Posterior vena cava (tissue), 2 donors: Measurements from ENCODE around the gene YLPM1. TPM values are rescaled to one million over a fixed set of nuclear protein-coding genes. Genes with fewer than 3 reads are reported as not detected.
"Not testable (repeated sequence)": the region's sequence is repeated elsewhere in the genome, so short reads cannot be mapped to it uniquely, and the experiment has no call there.

Experiments used
- DNase-seq: peaks from one replicate; pipeline ENCODE4 v3.0.0-alpha.2; 2020; ENCODE audit warnings: low spot score
- intact Hi-C, 2 donors: fragments of 100-400 bp; cut with DNase I; formaldehyde crosslinking; loops; one replicate each; pipeline versions ENCODE4 v1.14.1 to v1.14.2; 2022 to 2023
- long read RNA-seq, 2 donors: library from polyadenylated mRNA; unstranded; transcript quantifications; one replicate each; pipeline ENCODE4 v2.0.0, GENCODE V29; 2020 to 2021
- total RNA-seq, 2 donors: library from RNA; stranded (reverse); fragmentation: NEBNext Ultra II Directional; extraction: Animal tissue kit (Norgen Biotek cat#: 25700); gene quantifications; one replicate each; pipeline ENCODE4 v1.2.1, GENCODE V29; 2021
- donor health status: DM: yes; HTN: yes; CAD: no.
- donor health status: DM: yes; HTN: yes; CAD: no.

Gene YLPM1
- total RNA-seq: 10 to 100 TPM; 46.8 to 52.4 TPM
- long read RNA-seq, donor 1, partial matches to known transcripts: 7 of 9 reads
- long read RNA-seq, donor 1, other reads (novel, unspliced or antisense): 2 of 9 reads
- long read RNA-seq, donor 2, partial matches to known transcripts: 14 of 19 reads
- long read RNA-seq, donor 2, other reads (novel, unspliced or antisense): 2 of 19 reads

- intact Hi-C loops: no loop called here
- peak; percentile 97 for DNase-seq
These were observed at the start of gene YLPM1 for GRCh38 chr14:74762917-74763802. YLPM1 (plus strand) TSS chr14:74763316; CDS start chr14:74763490, 174 bp downstream.

- intact Hi-C loops: loop anchor here in 1 of 2 donors (10.0 kb wide), 1 partner anchor 99 kb away; the partner anchor contains the start of gene LTBP2
- DNase-seq: no peak
These were observed 49.8 kb upstream of the YLPM1 start for GRCh38 chr14:74713395-74713735.

DNA sequence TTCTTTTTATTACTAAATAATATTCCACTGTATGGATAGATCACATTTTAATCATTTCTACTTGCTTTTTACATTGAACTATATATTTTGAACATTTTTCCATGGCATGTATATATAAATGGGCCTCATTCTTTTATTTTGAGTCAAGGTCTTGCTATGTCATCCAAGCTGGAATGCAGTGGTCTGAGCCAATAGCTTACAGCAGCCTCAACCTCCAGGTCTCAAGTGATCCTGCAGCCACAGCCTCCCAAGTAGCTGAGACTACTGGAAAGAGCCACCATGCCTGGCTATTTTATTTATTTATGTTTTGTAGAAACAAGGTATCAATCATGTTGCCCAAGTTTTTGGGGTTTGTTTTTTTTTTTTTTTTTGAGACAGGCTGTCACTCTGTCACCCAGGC lies 42.6 kb upstream of the YLPM1 start:
- intact Hi-C loops: no loop called here
- DNase-seq: no peak

DNA sequence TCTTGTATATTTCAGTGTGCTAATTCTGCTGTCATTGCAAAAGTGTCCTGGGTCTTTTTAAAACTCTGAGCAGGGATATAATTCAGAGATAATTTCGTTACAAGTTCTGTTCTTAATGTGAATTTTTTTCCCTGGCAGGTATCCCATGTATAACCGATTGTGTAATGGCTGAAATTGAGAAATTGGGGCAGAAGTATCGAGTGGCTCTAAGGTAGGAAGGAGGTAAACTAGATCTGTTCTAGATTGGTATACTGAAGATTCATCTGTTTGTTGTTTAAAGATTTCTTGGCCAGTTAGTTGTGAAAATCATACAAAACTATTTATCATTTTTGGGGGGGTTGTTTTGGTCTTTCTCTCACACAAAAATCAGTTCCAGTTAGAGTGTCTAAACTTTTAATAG lies 40.0 kb upstream of the YLPM1 start:
- intact Hi-C loops: no loop called here
- DNase-seq: no peak

DNA sequence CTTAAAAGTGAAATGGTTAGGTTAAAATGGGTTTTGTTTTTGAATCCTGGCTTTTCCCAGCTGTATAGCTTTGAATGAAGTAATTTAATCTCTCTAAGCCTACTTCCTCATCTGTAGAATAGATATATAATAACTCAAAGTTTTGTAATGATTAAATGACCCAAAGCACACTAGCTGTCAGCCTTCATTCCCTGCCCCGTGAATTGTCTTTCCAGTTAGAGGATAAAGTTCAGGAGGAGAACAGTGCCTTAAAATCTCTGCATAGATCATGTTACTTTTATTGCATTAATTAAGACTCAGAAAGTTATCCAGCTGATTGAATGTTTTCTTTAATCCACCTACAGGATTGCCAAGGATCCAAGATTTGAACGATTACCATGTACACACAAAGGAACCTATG lies 30.7 kb upstream of the YLPM1 start:
- no peak for DNase-seq
- intact Hi-C loops: no loop called here

DNA sequence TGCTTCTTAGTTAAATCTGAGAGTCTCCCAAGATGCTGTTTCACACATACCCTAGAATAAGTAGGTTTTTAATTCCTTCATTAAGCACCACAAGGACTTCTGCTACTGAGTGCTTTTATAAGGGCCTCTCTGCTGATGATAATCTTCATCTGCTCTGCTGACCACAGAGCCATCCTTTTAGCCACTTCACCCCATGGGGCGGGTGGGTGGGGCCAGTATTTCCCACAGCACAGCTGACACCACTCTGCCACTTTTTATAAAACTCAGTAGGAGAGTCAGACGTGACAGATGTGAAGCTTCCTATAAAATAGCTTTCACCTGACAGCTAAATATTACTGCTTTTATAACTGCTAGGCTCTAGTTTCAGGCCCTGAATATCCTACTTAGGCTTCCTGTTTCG lies 29.9 kb upstream of the YLPM1 start:
- DNase-seq: no peak
- intact Hi-C loops: no loop called here

- no peak for DNase-seq
- intact Hi-C loops: loop anchor here in 1 of 2 donors (2.0 kb wide), 1 partner anchor 62 kb away; no protein-coding TSS in a partner anchor
These were observed 28.0 kb upstream of the YLPM1 start for GRCh38 chr14:74735125-74735524.

- intact Hi-C loops: no loop called here
- DNase-seq: no peak
These were observed 25.3 kb upstream of the YLPM1 start for GRCh38 chr14:74737753-74738325.

DNA sequence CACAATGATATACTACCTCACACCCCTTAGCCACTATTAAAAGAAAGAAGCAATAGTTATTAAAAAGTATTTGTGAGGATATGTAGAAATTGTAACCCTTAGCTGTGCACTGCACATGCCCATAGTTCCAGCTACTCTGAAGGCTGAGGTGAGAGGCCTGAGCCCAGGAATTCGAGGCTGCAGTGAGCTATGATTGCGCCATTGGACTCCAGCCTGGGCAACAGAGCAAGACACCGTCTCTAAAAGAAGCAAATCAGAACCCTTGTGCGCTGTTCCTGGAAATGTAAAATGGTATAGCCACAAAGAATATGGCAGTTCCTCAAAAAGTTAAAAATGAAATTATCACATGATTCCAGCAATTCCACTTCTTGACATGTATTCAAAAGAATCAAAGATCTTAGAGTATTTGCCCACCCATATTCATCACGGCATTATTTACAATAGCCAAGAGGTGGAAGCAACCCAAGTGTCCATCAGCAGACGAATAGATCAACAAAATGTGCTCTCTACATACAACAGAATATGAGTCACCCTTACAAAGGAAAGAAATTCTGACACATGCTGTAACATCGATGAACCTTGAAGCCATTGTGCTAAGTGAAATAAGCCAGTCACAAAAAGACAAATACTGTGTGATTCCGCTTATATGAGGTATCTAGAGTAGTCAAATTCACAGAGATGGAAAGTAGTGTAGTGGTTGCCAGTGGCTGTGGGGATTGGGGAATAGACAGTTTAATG lies 23.7 kb upstream of the YLPM1 start:
- intact Hi-C loops: no loop called here

GRCh38 chr14:74747237-74747636 lies 15.9 kb upstream of the YLPM1 start:
- DNase-seq: no peak
- intact Hi-C loops: no loop called here

More for the DNA sequence above, 23.7 kb upstream of the YLPM1 start:
- DNase-seq: no peak

GRCh38 chr14:74754157-74754556 lies 9.0 kb upstream of the YLPM1 start:
- intact Hi-C loops: no loop called here
- no peak for DNase-seq

- intact Hi-C loops: no loop called here
- no peak for DNase-seq
These were observed 8.2 kb upstream of the YLPM1 start for GRCh38 chr14:74754899-74755298.

GRCh38 chr14:74756326-74756725 lies 6.8 kb upstream of the YLPM1 start:
- DNase-seq: no peak
- intact Hi-C loops: no loop called here

GRCh38 chr14:74758505-74758904 lies 4.6 kb upstream of the YLPM1 start:
- DNase-seq, intact Hi-C loops: not testable (repeated sequence)

DNA sequence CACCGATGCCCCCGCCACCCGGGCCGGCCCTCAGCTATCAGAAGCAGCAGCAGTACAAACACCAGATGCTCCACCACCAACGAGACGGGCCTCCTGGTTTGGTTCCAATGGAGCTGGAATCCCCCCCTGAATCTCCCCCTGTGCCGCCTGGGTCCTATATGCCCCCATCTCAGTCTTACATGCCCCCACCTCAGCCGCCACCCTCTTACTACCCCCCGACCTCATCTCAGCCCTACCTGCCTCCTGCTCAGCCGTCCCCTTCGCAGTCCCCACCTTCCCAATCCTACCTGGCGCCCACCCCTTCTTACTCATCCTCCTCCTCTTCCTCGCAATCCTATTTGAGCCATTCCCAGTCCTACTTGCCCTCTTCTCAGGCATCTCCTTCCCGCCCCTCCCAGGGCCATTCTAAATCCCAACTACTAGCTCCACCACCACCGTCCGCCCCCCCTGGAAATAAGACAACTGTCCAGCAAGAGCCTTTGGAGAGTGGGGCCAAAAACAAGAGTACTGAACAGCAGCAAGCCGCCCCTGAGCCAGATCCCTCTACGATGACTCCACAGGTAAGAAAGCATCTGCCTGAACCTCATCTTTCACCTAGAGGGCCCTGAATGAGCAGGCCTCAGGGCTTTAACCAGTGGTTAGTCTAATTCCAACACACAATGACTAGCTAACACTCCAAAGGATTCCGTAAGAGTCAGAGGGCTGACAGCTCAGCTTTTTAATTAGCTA lies 851 bp downstream of the YLPM1 start:
- no peak for DNase-seq
- intact Hi-C loops: no loop called here

GRCh38 chr14:74765721-74766120 lies 2.6 kb downstream of the YLPM1 start:
- intact Hi-C loops: no loop called here
- DNase-seq: no peak

DNA sequence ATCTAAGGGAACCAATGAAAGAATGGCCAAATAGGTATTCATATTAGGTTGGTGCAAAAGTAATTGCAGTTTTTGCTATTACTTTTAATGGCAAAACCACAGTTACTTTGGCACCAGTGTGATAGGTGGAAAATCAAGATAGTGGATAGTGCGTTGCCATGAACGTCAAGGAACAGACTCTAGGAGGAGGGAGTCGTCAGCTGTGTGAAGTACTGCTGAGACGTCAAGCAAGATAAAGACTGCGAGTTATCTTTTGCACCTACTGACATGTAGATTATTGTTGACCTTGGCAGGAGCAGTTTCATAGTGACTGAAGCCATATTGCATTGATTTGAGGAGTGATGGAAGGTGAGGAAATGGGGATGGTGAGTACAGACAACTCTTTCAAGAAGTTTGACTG lies 8.3 kb downstream of the YLPM1 start:
- no peak for DNase-seq
- intact Hi-C loops: no loop called here

- no peak for DNase-seq
- intact Hi-C loops: no loop called here
These were observed 21.5 kb downstream of the YLPM1 start for GRCh38 chr14:74784634-74785033.

DNA sequence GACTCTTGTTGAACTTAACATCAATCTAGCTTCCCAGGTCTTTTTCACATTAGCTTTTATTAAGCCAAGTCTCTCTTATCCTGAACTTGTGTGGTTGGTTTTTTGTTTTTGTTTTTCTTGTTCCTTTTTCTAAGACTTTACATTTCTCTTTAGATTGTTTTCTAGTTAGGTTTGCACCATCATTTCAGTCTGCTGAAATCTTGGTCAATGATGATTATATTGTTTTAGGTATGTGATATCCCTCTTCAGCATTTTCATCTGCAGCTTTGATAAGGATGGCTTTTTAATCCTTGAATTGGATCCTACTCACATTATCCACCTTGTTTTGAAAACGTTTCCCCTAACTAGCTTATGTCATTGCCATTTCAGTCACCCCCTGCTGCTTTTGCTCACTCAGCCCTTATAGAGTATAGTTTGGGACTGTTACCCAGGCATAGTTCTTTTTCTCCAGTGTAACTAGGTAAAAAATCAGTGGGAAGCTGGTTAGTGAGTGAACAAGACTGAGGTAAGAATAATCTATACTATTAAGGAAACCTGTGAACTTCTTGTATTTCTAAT lies 22.0 kb downstream of the YLPM1 start:
- intact Hi-C loops: no loop called here
- DNase-seq: no peak
